A549 (cell line): ENCODE data around the gene OTUD4.

Source experiments
- BHLHE40 ChIP-seq: IDR thresholded peaks from 2 replicates; pipeline ENCODE4 v1.6.1; 2012; ENCODE audit warnings: low read depth, low read length, inconsistent platforms
- EHF ChIP-seq: fragments of 250-450 bp; sonication (Bioruptor Pico); IDR thresholded peaks from 2 replicates; pipeline ENCODE4 v1.5.0; 2020; ENCODE audit warnings: mild to moderate bottlenecking
- EHMT2 ChIP-seq: fragments of 200-600 bp; sonication (generic); IDR thresholded peaks from 2 replicates; pipeline ENCODE4 v1.6.1; 2016; ENCODE audit warnings: antibody characterized with exemption, low read depth, mild to moderate bottlenecking, moderate library complexity
- HOXA7 ChIP-seq: fragments of 250-450 bp; sonication (Bioruptor Pico); IDR thresholded peaks from 2 replicates; pipeline ENCODE4 v1.5.0; 2020; ENCODE audit warnings: mild to moderate bottlenecking, moderate library complexity
- MYC ChIP-seq: IDR thresholded peaks from 2 replicates; pipeline ENCODE4 v1.6.1; 2012; ENCODE audit warnings: mild to moderate bottlenecking, inconsistent platforms, low read length, improper control_type of control experiment, borderline replicate concordance
- POLR2A ChIP-seq: IDR thresholded peaks from 2 replicates; pipeline ENCODE4 v1.6.1; 2012; ENCODE audit warnings: mild to moderate bottlenecking, low read length
- SMC3 ChIP-seq: fragments of >200 bp; sonication (Bioruptor Twin); formaldehyde crosslinking; IDR thresholded peaks from 3 replicates; pipeline ENCODE4 v1.6.1; 2018; ENCODE audit warnings: inconsistent platforms
- TF ChIP-seq, protein P1 (sequence below): fragments of >200 bp; sonication (Bioruptor Twin); formaldehyde crosslinking; IDR thresholded peaks from 3 replicates; pipeline ENCODE4 v1.5.1; 2016
- TF ChIP-seq, protein P2 (sequence below): fragments of 200-600 bp; sonication (generic); IDR thresholded peaks from 2 replicates; pipeline ENCODE4 v1.6.1; 2016; ENCODE audit warnings: antibody characterized with exemption, mild to moderate bottlenecking, moderate library complexity
- TF ChIP-seq, protein P3 (sequence below): IDR thresholded peaks from 2 replicates; pipeline ENCODE4 v1.6.1; 2012

DNA sequence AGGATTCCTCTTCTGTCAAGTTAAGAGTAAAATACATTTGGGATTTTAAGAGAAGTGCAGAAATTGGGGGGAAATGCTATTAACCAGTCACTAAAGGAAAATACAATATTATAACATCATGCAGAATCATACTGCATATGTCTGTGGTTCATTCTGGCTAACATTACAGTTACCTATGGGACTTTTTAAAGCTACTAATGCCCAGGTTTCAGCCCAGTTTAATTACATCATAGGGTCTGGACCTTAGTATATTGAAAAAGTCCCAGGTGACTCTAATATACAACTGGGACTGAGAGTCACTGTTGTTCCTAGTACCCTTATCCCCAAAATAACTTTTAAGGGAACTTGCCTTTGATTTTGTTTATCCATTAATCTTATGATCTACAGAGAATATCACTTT, 72.3 kb downstream of the OTUD4 start:
- TF ChIP-seq, protein P1, sequence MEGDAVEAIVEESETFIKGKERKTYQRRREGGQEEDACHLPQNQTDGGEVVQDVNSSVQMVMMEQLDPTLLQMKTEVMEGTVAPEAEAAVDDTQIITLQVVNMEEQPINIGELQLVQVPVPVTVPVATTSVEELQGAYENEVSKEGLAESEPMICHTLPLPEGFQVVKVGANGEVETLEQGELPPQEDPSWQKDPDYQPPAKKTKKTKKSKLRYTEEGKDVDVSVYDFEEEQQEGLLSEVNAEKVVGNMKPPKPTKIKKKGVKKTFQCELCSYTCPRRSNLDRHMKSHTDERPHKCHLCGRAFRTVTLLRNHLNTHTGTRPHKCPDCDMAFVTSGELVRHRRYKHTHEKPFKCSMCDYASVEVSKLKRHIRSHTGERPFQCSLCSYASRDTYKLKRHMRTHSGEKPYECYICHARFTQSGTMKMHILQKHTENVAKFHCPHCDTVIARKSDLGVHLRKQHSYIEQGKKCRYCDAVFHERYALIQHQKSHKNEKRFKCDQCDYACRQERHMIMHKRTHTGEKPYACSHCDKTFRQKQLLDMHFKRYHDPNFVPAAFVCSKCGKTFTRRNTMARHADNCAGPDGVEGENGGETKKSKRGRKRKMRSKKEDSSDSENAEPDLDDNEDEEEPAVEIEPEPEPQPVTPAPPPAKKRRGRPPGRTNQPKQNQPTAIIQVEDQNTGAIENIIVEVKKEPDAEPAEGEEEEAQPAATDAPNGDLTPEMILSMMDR: no peak
- TF ChIP-seq BHLHE40 (no peak), EHMT2 (no peak), MYC (no peak), POLR2A (no peak), SMC3 (no peak), EHF (CRISPR knock-in tag) (no peak), HOXA7 (CRISPR knock-in tag) (no peak)
- TF ChIP-seq, protein P2, sequence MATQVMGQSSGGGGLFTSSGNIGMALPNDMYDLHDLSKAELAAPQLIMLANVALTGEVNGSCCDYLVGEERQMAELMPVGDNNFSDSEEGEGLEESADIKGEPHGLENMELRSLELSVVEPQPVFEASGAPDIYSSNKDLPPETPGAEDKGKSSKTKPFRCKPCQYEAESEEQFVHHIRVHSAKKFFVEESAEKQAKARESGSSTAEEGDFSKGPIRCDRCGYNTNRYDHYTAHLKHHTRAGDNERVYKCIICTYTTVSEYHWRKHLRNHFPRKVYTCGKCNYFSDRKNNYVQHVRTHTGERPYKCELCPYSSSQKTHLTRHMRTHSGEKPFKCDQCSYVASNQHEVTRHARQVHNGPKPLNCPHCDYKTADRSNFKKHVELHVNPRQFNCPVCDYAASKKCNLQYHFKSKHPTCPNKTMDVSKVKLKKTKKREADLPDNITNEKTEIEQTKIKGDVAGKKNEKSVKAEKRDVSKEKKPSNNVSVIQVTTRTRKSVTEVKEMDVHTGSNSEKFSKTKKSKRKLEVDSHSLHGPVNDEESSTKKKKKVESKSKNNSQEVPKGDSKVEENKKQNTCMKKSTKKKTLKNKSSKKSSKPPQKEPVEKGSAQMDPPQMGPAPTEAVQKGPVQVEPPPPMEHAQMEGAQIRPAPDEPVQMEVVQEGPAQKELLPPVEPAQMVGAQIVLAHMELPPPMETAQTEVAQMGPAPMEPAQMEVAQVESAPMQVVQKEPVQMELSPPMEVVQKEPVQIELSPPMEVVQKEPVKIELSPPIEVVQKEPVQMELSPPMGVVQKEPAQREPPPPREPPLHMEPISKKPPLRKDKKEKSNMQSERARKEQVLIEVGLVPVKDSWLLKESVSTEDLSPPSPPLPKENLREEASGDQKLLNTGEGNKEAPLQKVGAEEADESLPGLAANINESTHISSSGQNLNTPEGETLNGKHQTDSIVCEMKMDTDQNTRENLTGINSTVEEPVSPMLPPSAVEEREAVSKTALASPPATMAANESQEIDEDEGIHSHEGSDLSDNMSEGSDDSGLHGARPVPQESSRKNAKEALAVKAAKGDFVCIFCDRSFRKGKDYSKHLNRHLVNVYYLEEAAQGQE: no peak
- TF ChIP-seq, protein P3, sequence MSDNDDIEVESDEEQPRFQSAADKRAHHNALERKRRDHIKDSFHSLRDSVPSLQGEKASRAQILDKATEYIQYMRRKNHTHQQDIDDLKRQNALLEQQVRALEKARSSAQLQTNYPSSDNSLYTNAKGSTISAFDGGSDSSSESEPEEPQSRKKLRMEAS: no peak
